ENCODE results near the gene CHD5. TPM values are rescaled to one million over a fixed set of nuclear protein-coding genes. Genes with fewer than 3 reads are reported as not detected.

Gene CHD5
- polyA plus RNA-seq, 1 donor, result 2.6 TPM

DNA sequence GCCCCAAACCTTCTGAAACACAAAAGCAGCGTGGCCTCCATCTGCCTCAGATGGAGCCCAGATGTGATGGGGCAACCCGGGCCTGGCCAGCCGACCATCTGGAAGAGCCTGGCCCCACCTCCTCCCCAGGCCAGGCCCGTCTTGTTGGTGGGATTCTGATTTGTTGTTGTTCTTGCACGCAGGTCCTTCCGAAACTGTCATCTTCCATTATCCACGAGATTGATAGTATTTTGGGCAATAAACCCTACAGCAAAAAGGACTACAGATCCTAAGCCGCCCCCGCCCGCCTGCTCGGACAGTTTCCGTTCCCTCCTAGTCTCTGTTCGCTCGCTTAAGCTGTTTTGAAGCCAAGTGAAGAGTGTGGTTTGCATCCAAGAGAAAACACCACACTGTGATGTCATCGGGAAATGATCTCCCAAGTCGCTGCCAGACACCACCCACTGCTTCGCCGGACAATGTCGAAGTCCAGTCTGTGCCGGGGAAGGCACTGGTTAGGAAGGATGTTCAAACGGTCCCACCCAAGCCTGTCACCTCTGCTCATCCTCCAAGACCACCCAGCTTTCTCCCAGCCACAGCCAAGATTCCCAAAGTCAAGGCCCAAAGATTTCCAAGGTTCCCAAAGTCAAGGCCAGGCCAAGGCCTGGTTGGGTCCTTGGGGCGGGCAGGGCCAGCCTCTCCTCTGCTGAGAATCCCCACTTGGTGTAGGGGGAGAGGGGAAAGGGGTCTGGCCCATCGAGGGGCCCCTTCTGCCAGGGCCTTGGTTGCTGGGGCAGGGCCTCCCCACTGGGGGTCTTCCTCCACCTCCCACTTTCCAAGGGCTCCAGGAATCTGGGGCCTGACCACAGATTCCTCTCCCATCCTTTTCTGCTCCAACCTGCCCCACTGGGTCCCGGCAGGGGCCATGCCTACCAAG is 81.6 kb downstream of the CHD5 start:
- peaks cover 7% of the 10 kb centered on the region for H3K27me3 ChIP-seq (ENCODE audit: control insufficient read depth, insufficient read depth, low read length)
- no peaks in the 10 kb centered on the region for H3K4me1 ChIP-seq (ENCODE audit: control insufficient read depth, insufficient read depth, low read length)
- no peak overlapping the region for H3K27ac ChIP-seq (ENCODE audit: low read length)
- no peak for DNase-seq
- no peak overlapping the region for H3K4me3 ChIP-seq (ENCODE audit: low read length)
- H3K9me3 ChIP-seq (ENCODE audit: control insufficient read depth, low read depth, low read length), result no peaks in the 10 kb centered on the region
- H3K36me3 ChIP-seq (ENCODE audit: control insufficient read depth, insufficient read depth, low read length), result peaks cover 4% of the 10 kb centered on the region
- WGBS (ENCODE audit: insufficient coverage, low lambda C conversion rate), result 85% methylated on average over 6 of the region's 24 CpGs

DNA sequence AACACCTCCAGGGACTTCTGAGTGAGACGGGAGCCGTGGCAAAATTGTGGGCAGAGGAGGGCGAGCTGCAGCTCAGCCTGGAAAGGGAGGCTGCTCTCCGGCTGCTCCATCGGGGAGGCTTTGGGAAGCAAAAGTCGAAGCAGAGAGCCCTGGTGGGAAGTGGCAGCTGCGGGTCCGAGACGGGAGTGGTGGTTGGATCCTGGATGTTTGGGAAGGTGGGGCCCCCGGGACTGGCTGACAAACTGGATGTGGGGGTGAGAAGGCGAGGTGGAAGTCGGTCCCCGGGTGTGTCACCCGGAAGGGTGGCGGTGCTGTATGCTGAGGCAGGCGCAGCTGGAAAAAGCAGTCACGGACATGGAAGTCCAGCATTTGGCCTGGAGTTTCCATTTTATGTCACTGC is 82.3 kb downstream of the CHD5 start:
- Histone ChIP-seq H3K36me3 (ENCODE audit: control insufficient read depth, insufficient read depth, low read length) (peaks cover 4% of the 10 kb centered on the region), H3K9me3 (ENCODE audit: control insufficient read depth, low read depth, low read length) (no peaks in the 10 kb centered on the region), H3K27ac (ENCODE audit: low read length) (no peak overlapping the region), H3K27me3 (ENCODE audit: control insufficient read depth, insufficient read depth, low read length) (peaks cover 7% of the 10 kb centered on the region), H3K4me3 (ENCODE audit: low read length) (no peak overlapping the region), H3K4me1 (ENCODE audit: control insufficient read depth, insufficient read depth, low read length) (no peaks in the 10 kb centered on the region)
- DNase-seq, result no peak
- no CpG with 5 or more reads among the region's 17 CpGs for WGBS (ENCODE audit: insufficient coverage, low lambda C conversion rate)

DNA sequence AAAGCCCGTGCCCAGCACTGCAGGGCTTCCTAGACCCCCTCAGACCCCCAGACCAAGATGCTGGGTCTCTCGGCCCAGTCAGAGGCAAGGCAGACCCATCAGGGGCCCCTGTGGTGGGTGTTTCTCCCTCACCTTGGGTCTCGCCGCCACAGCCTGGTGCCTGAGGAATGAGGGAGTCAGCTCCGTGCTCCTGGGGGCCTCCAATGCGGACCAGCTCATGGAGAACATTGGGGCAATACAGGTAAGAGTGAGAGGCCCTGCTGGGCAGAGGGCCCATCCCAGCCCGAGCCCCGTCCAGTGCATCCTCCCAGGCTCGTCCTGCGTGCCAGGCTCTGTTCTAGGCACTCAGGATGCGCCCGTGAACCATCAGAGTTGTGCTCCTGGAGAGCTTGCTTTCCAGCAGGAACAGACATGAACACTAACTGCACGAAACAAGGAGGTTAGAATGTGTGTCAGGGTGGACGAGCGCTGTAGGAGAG is 83.0 kb downstream of the CHD5 start:
- H3K4me1 ChIP-seq (ENCODE audit: control insufficient read depth, insufficient read depth, low read length), result no peaks in the 10 kb centered on the region
- H3K27me3 ChIP-seq (ENCODE audit: control insufficient read depth, insufficient read depth, low read length), result peaks cover 3% of the 10 kb centered on the region
- H3K9me3 ChIP-seq (ENCODE audit: control insufficient read depth, low read depth, low read length), result no peaks in the 10 kb centered on the region
- H3K36me3 ChIP-seq (ENCODE audit: control insufficient read depth, insufficient read depth, low read length), result peaks cover 4% of the 10 kb centered on the region
- no peak overlapping the region for H3K4me3 ChIP-seq (ENCODE audit: low read length)
- H3K27ac ChIP-seq (ENCODE audit: low read length), result no peak overlapping the region
- no peak for DNase-seq
- 100% methylated on average over 1 of the region's 15 CpGs for WGBS (ENCODE audit: insufficient coverage, low lambda C conversion rate)

DNA sequence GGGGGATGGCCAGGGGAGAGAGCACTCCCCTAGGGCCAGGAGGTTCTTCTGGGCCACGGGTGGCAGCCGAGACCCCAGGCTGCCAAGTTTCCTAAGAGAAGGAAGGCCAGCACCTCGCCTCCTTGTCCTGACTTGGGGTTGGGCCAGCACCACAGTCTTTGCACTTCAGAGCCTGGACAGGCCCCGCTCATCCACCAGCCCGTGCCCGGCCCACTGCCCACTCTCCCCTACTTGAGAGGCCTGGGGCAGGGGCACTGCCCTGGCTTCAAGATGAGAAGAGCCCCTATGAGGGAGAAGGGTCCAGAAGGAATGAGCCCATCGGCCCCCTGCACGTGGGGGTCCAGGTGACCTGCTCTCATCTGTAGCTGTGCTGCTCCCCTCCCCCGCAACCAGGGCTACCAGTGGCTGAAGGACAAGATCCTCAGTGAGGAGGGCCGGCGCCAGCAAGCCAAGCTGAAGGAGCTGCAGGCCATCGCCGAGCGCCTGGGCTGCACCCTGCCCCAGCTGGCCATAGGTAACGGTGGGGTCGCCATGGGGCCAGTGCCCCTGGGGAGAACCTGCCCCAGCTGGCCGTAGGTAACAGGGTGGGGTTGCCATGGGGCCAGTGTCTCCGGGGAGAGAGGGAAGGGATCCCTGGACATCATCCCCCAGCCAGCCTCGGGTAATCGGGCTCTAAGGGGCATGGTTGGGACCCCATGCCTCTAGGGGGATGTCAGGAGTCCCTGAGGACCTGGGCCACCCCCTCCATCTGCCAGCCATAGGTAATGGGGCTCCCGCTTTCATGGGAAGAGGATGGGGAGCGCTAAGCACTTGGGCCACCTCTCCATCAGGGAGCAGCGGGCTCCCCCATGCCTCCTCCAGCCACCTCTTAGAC is 83.6 kb downstream of the CHD5 start:
- no peak overlapping the region for H3K4me3 ChIP-seq (ENCODE audit: low read length)
- no peaks in the 10 kb centered on the region for H3K27me3 ChIP-seq (ENCODE audit: control insufficient read depth, insufficient read depth, low read length)
- H3K9me3 ChIP-seq (ENCODE audit: control insufficient read depth, low read depth, low read length), result no peaks in the 10 kb centered on the region
- no peak for DNase-seq
- H3K27ac ChIP-seq (ENCODE audit: low read length), result no peak overlapping the region
- WGBS (ENCODE audit: insufficient coverage, low lambda C conversion rate), result no CpG with 5 or more reads among the region's 23 CpGs
- peaks cover 4% of the 10 kb centered on the region for H3K36me3 ChIP-seq (ENCODE audit: control insufficient read depth, insufficient read depth, low read length)
- H3K4me1 ChIP-seq (ENCODE audit: control insufficient read depth, insufficient read depth, low read length), result no peaks in the 10 kb centered on the region

DNA sequence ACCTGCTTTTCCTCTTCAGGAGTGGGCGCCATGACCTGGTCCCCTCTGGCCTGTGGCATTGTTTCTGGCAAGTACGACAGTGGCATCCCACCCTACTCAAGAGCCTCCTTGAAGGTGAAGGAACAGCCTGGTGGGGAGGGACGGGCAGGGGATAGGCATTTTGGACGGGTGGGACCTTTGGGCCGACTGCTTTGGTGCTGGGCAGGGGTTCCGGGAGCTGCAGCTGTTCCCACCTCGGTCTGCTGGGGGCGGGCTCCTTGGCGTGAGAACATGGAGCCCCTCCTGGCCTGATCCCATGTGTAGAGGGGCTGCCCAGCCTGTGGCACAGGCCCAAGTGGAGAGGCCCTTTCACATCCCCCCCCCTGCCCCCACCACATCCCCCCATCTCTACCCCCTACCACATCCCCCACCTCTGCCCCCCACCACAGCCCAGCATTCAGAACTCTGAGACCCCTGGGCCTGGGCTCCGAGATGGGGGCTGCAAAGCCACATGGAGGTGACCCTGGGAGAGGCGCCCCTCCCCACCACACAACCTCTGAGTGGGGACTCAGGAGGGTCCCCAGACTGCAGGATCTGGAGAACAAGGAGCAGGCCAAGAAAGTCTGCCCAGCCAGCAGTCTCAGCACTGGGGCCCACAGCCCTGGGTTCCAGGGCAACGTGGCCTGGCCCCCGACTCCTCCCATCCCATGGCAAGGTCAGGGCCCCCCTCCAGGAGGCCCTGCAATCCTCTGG is 84.4 kb downstream of the CHD5 start:
- no CpG with 5 or more reads among the region's 13 CpGs for WGBS (ENCODE audit: insufficient coverage, low lambda C conversion rate)
- DNase-seq, result no peak
- H3K27me3 ChIP-seq (ENCODE audit: control insufficient read depth, insufficient read depth, low read length), result no peaks in the 10 kb centered on the region
- no peak overlapping the region for H3K27ac ChIP-seq (ENCODE audit: low read length)
- no peaks in the 10 kb centered on the region for H3K9me3 ChIP-seq (ENCODE audit: control insufficient read depth, low read depth, low read length)
- no peaks in the 10 kb centered on the region for H3K4me1 ChIP-seq (ENCODE audit: control insufficient read depth, insufficient read depth, low read length)
- H3K4me3 ChIP-seq (ENCODE audit: low read length), result no peak overlapping the region
- peaks cover 4% of the 10 kb centered on the region for H3K36me3 ChIP-seq (ENCODE audit: control insufficient read depth, insufficient read depth, low read length)

DNA sequence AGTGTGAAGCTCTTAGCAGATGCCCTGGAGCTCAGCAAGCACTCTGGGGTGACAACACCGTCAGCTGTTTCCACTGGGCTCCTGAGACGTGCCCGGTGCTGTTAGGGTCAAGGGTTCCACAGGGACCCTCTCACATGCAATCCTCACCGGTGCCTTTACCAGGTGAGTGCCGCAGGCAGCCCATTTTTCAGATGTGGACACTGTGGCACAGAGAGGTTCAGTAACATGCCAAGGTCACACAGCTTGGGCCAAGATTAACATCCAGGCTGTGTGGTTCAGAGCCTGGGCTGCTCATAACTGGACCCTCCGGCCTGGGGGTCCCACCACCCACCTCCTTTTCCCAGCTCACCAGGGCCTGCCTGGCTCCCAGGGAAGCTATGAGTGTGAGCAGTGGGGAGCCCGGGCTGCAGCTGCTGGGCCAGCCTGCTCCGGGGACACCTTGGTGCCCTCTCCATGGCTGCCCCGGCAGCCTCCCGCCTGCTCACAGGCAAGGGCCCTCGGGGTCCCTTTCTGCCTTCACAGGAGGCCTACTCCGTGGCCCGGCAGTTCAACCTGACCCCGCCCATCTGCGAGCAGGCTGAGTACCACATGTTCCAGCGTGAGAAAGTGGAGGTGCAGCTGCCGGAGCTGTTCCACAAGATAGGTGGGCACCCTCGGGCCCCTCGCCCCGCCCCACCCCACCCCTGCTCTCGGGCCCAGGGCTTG is 85.2 kb downstream of the CHD5 start:
- H3K4me1 ChIP-seq (ENCODE audit: control insufficient read depth, insufficient read depth, low read length), result no peaks in the 10 kb centered on the region
- H3K4me3 ChIP-seq (ENCODE audit: low read length), result no peak overlapping the region
- DNase-seq, result no peak
- peaks cover 4% of the 10 kb centered on the region for H3K36me3 ChIP-seq (ENCODE audit: control insufficient read depth, insufficient read depth, low read length)
- H3K27me3 ChIP-seq (ENCODE audit: control insufficient read depth, insufficient read depth, low read length), result no peaks in the 10 kb centered on the region
- H3K27ac ChIP-seq (ENCODE audit: low read length), result no peak overlapping the region
- WGBS (ENCODE audit: insufficient coverage, low lambda C conversion rate), result no CpG with 5 or more reads among the region's 21 CpGs
- H3K9me3 ChIP-seq (ENCODE audit: control insufficient read depth, low read depth, low read length), result no peaks in the 10 kb centered on the region

DNA sequence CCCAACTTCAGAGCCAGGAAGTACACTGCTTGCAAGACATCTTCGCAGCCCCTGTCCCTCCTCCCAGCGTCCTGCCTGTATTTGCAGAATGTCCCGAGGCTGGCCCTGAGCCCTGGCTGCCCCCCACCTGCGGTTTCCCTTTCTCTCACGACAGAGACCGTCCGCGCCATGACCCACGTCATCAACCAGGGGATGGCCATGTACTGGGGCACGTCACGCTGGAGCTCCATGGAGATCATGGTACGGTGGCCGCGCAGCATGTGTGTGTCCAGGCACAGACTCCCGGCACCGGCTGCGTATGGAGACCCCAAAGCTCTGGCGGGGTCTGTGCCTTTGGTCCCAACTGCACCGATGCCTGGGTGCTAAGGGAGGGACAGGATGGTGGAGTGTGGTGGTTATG is 85.9 kb downstream of the CHD5 start:
- no CpG with 5 or more reads among the region's 19 CpGs for WGBS (ENCODE audit: insufficient coverage, low lambda C conversion rate)

DNA sequence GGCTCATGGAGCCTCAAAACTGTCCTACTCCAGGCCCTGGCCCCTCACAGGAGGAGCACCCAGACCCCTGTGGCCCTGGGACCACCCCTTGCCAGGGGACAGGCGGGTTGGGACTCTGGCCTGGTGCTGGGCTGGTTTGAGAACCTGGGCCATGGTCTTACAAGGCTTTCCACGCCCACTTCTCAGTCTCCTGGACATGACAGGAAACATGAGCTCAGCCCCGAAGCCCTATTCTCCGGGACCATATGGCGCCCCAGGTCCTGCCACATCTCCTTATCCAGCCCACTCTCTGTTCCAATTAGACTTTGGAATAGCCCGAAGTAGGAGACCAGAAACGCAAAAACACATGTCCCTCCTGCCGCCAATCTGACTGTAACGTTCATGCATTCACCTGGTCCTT is 86.5 kb downstream of the CHD5 start:
- Histone ChIP-seq H3K9me3 (ENCODE audit: control insufficient read depth, low read depth, low read length) (no peaks in the 10 kb centered on the region), H3K4me3 (ENCODE audit: low read length) (no peak overlapping the region), H3K27me3 (ENCODE audit: control insufficient read depth, insufficient read depth, low read length) (no peaks in the 10 kb centered on the region), H3K27ac (ENCODE audit: low read length) (no peak overlapping the region), H3K36me3 (ENCODE audit: control insufficient read depth, insufficient read depth, low read length) (peaks cover 4% of the 10 kb centered on the region), H3K4me1 (ENCODE audit: control insufficient read depth, insufficient read depth, low read length) (no peaks in the 10 kb centered on the region)
- no peak for DNase-seq
- no CpG with 5 or more reads among the region's 9 CpGs for WGBS (ENCODE audit: insufficient coverage, low lambda C conversion rate)

More for the DNA sequence above, 85.9 kb downstream of the CHD5 start:
- no peak for DNase-seq
- Histone ChIP-seq H3K27me3 (ENCODE audit: control insufficient read depth, insufficient read depth, low read length) (no peaks in the 10 kb centered on the region), H3K9me3 (ENCODE audit: control insufficient read depth, low read depth, low read length) (no peaks in the 10 kb centered on the region), H3K27ac (ENCODE audit: low read length) (no peak overlapping the region), H3K4me1 (ENCODE audit: control insufficient read depth, insufficient read depth, low read length) (no peaks in the 10 kb centered on the region), H3K36me3 (ENCODE audit: control insufficient read depth, insufficient read depth, low read length) (peaks cover 4% of the 10 kb centered on the region), H3K4me3 (ENCODE audit: low read length) (no peak overlapping the region)

DNA sequence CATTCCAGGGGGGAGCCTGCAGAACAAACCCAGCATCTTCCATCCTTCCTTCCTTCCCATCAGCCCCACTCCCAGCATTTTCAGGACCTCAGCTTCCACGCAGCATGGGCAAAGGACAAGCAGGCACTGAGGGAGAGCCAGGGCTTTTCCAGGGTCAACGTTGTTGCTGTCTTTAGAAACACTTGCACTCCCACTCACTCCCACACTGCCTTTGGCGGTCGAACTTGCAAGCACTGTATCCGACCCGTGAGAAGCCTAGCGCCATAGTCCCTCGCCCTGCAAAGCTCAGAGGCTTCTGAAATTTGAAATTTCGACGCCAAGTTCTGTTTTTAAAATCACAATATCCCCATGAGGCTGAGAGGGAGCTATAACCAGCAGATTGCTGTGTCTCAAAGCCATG is 87.0 kb downstream of the CHD5 start:
- Histone ChIP-seq H3K4me1 (ENCODE audit: control insufficient read depth, insufficient read depth, low read length) (no peaks in the 10 kb centered on the region), H3K27me3 (ENCODE audit: control insufficient read depth, insufficient read depth, low read length) (no peaks in the 10 kb centered on the region), H3K9me3 (ENCODE audit: control insufficient read depth, low read depth, low read length) (no peaks in the 10 kb centered on the region), H3K27ac (ENCODE audit: low read length) (no peak overlapping the region), H3K36me3 (ENCODE audit: control insufficient read depth, insufficient read depth, low read length) (peaks cover 4% of the 10 kb centered on the region), H3K4me3 (ENCODE audit: low read length) (no peak overlapping the region)
- no peak for DNase-seq
- no CpG with 5 or more reads among the region's 10 CpGs for WGBS (ENCODE audit: insufficient coverage, low lambda C conversion rate)

Data from large intestine (tissue), 3 donors.